ENCODE measurements around the gene CD37.
"Not testable (repeated sequence)": the region's sequence is repeated elsewhere in the genome, so short reads cannot be mapped to it uniquely, and the experiment has no call there.

The CD37 gene

DNA sequence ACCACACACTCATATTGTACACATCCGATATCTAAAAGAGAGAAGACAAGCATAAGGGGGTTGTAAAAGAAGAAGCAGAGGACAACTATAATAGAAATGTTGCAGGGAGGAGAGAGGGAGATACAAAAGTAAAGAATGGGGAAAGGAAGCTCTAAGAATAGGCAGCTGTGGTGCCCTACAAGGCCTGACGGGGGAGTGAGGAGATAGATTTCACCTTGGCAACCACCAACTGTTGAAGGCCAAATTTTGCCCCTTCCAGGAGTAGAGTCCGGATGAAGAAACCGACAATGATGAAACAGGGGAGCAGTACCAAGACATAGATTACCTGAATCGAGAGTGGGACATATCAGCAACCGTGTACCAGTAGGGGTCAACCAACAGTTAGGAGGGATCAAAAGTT, 26.1 kb upstream of the CD37 start:
- TF ChIP-seq, protein P1, sequence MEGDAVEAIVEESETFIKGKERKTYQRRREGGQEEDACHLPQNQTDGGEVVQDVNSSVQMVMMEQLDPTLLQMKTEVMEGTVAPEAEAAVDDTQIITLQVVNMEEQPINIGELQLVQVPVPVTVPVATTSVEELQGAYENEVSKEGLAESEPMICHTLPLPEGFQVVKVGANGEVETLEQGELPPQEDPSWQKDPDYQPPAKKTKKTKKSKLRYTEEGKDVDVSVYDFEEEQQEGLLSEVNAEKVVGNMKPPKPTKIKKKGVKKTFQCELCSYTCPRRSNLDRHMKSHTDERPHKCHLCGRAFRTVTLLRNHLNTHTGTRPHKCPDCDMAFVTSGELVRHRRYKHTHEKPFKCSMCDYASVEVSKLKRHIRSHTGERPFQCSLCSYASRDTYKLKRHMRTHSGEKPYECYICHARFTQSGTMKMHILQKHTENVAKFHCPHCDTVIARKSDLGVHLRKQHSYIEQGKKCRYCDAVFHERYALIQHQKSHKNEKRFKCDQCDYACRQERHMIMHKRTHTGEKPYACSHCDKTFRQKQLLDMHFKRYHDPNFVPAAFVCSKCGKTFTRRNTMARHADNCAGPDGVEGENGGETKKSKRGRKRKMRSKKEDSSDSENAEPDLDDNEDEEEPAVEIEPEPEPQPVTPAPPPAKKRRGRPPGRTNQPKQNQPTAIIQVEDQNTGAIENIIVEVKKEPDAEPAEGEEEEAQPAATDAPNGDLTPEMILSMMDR (IDR thresholded peaks at IDR 0.05): no peak
- Histone ChIP-seq H3K27me3 (no peaks in the 10 kb centered on the region), H3K9me3 (no peaks in the 10 kb centered on the region), H3K27ac (no peak overlapping the region), H3K4me3 (ENCODE audit: low read depth in 1 of 2, low read length in 1 of 2) (no peak overlapping the region), H3K4me1 (ENCODE audit: control insufficient read depth in 1 of 2, insufficient read depth in 1 of 2, low read depth in 1 of 2, low read length in 1 of 2) (no peaks in the 10 kb centered on the region), H3K36me3 (peaks cover 14% of the 10 kb centered on the region)

DNA sequence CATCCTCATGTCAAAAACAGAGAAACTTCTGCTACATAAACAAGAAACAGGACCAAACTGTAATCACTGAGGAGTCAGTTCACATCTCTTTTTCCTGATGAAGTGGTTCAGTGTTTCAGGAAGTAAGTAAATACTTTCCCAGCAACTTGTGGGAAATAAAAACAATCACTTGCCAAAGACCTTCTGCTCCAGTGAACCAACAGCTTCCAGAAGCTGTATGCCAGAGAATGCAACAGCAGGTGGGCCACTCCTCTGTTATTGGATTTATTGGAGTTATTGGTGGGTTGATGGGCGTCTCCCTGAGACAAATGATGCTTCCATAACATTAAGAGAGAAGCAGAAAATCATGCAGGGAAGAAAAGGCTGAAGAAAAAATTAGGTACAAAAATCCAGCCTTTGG, 20.1 kb upstream of the CD37 start:
- no peak overlapping the region for H3K27ac ChIP-seq
- H3K36me3 ChIP-seq: peaks cover 14% of the 10 kb centered on the region
- TF ChIP-seq, protein P1 (IDR thresholded peaks at IDR 0.05): no peak
- no peaks in the 10 kb centered on the region for H3K27me3 ChIP-seq
- no peaks in the 10 kb centered on the region for H3K9me3 ChIP-seq
- no peak overlapping the region for H3K4me3 ChIP-seq (ENCODE audit: low read depth in 1 of 2, low read length in 1 of 2)
- H3K4me1 ChIP-seq (ENCODE audit: control insufficient read depth in 1 of 2, insufficient read depth in 1 of 2, low read depth in 1 of 2, low read length in 1 of 2): no peaks in the 10 kb centered on the region

- Histone ChIP-seq H3K36me3 (peaks cover 3% of the 10 kb centered on the region), H3K9me3 (no peaks in the 10 kb centered on the region), H3K4me3 (ENCODE audit: low read depth in 1 of 2, low read length in 1 of 2) (no peak overlapping the region), H3K27me3 (no peaks in the 10 kb centered on the region), H3K27ac (no peak overlapping the region), H3K4me1 (ENCODE audit: control insufficient read depth in 1 of 2, insufficient read depth in 1 of 2, low read depth in 1 of 2, low read length in 1 of 2) (no peaks in the 10 kb centered on the region)
- TF ChIP-seq, protein P1 (IDR thresholded peaks at IDR 0.05): no peak
Observed at GRCh38 chr19:49316284-49316683, 18.9 kb upstream of the CD37 start.

- Histone ChIP-seq H3K4me3 (ENCODE audit: low read depth in 1 of 2, low read length in 1 of 2) (no peak overlapping the region), H3K27me3 (no peaks in the 10 kb centered on the region), H3K36me3 (peaks cover 3% of the 10 kb centered on the region), H3K27ac (no peak overlapping the region), H3K4me1 (ENCODE audit: control insufficient read depth in 1 of 2, insufficient read depth in 1 of 2, low read depth in 1 of 2, low read length in 1 of 2) (no peaks in the 10 kb centered on the region), H3K9me3 (no peaks in the 10 kb centered on the region)
- TF ChIP-seq, protein P1 (IDR thresholded peaks at IDR 0.05): no peak
Observed at GRCh38 chr19:49318296-49318695, 16.9 kb upstream of the CD37 start.

DNA sequence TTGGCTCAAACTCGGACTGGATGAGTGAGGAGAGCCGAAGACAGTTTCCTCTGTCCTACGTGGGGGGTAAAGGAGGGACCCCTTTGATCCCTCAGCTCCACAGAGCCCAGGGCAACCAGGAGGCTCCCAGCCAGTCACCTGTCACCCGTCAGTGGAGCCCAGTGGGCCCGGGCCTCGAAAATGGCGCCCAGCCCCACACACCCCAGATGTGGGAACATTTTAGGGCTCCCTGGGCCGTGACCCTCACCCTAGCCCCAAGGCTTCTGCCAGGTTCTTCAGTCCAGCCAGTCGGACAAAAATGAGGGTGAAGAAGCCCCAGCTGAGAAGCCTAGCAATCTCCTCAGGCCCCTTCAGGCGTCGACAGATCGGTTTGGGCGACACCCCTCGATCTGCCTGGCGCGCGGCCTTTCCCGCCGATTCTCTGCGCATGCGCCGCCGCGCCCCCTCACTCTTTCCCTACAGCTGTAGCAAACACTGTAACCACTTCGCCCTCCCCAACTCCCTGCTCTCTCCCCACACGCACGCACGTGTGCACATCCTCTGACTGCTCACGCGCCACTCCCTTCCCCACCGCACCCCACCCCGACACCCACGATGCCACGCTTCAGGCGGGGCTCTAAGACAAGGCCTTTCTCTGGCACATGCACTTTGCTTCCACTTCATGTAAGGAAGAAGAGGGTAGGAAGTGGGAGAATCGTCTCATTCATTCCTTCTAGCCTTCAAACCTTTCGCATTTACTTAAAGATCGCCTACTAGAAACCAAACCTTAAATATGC, 10.2 kb upstream of the CD37 start, which contains the start of gene SLC6A16:
SLC6A16 (minus strand) TSS at position 391 of the 776 bp plus-strand sequence. CDS start 13,844 bp downstream, outside the sequence.
- H3K36me3 ChIP-seq: peaks cover 3% of the 10 kb centered on the region
- H3K27ac ChIP-seq: no peak within 1 kb of the TSS
- no peaks in the 10 kb centered on the region for H3K27me3 ChIP-seq
- H3K9me3 ChIP-seq: no peaks in the 10 kb centered on the region
- TF ChIP-seq, protein P1 (IDR thresholded peaks at IDR 0.05): no peak
- no peaks in the 10 kb centered on the region for H3K4me1 ChIP-seq (ENCODE audit: control insufficient read depth in 1 of 2, insufficient read depth in 1 of 2, low read depth in 1 of 2, low read length in 1 of 2)
- no peak within 1 kb of the TSS for H3K4me3 ChIP-seq (ENCODE audit: low read depth in 1 of 2, low read length in 1 of 2)

DNA sequence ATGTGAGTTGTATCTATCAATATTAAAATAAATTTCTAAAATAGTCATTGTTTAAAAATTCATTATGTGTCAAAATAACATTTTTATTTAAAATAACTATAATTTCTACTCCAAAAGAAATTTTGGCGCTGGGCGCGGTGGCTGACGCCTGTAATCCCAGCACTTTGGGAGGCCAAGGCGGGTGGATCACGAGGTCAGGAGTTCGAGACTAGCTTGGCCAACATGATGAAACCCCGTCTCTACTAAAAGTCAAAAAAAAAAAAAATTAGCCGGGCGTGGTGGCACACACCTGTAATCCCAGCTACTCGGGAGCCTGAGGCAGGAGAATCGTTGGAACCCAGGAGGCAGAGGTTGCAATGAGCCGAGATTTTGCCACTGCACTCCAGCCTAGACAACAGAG, 9.4 kb upstream of the CD37 start:
- not testable (repeated sequence) for H3K27me3 ChIP-seq, H3K36me3 ChIP-seq, H3K9me3 ChIP-seq

More for the DNA sequence above, 9.4 kb upstream of the CD37 start:
- not testable (repeated sequence) for H3K27ac ChIP-seq; H3K4me1 ChIP-seq (ENCODE audit: control insufficient read depth in 1 of 2, insufficient read depth in 1 of 2, low read depth in 1 of 2, low read length in 1 of 2); H3K4me3 ChIP-seq (ENCODE audit: low read depth in 1 of 2, low read length in 1 of 2)
